Left ventricle myocardium superior (tissue), 1 donor: Measurements from ENCODE around the gene MCF2L2. TPM values are rescaled to one million over a fixed set of nuclear protein-coding genes. Genes with fewer than 3 reads are reported as not detected.

Experiments used
- ATAC-seq: fragments of 200-7000 bp; cut with Tn5 transposase; one replicate; pipeline ENCODE4 v1.9.1; 2020; ENCODE audit warnings: mild to moderate bottlenecking, moderate library complexity
- DNase-seq: peaks from one replicate; pipeline ENCODE4 v3.0.0-alpha.2; 2020
- intact Hi-C: fragments of 100-400 bp; cut with micrococcal nuclease; formaldehyde crosslinking; loops from one replicate; pipeline ENCODE4 v1.11.0; 2022
- total RNA-seq: library from RNA; stranded (reverse); fragmentation: NEBNext Ultra II Directional; extraction: Animal tissue kit (Norgen Biotek cat#: 25700); gene quantifications from one replicate; pipeline ENCODE4 v1.2.1, GENCODE V29; 2021
- donor health status: DM: no; HTN: yes; CAD: no; lungs with severe emphysema.

MCF2L2 gene
- total RNA-seq, 1 donor from 2014 or later = 0.25 TPM

GRCh38 chr3:183411216-183411922 lies 17.1 kb downstream of the MCF2L2 start:
- DNase-seq = no peak
- ATAC-seq = peak; percentile 90
- intact Hi-C loops = no loop called here

- DNase-seq = no peak
- ATAC-seq = peak; percentile 35
- intact Hi-C loops = no loop called here
Measured at GRCh38 chr3:183410759-183411158, 17.7 kb downstream of the MCF2L2 start.

GRCh38 chr3:183410280-183410679 lies 18.1 kb downstream of the MCF2L2 start:
- intact Hi-C loops = no loop called here
- ATAC-seq (no peak), DNase-seq (no peak)

- intact Hi-C loops = no loop called here
- ATAC-seq = no peak
- DNase-seq = no peak
Measured at GRCh38 chr3:183409219-183409618, 19.2 kb downstream of the MCF2L2 start.

GRCh38 chr3:183401678-183402077 lies 26.7 kb downstream of the MCF2L2 start:
- ATAC-seq (no peak), DNase-seq (no peak)
- intact Hi-C loops = no loop called here

GRCh38 chr3:183400352-183400751 lies 28.1 kb downstream of the MCF2L2 start:
- ATAC-seq (no peak), DNase-seq (no peak)
- intact Hi-C loops = no loop called here

- ATAC-seq = no peak
- intact Hi-C loops = no loop called here
- DNase-seq = no peak
Measured at GRCh38 chr3:183396662-183397391, 31.6 kb downstream of the MCF2L2 start.

- DNase-seq (no peak), ATAC-seq (no peak)
- intact Hi-C loops = no loop called here
Measured at GRCh38 chr3:183394150-183394549, 34.3 kb downstream of the MCF2L2 start.

GRCh38 chr3:183393625-183394024 lies 34.8 kb downstream of the MCF2L2 start:
- ATAC-seq = peak; percentile 28
- DNase-seq = no peak
- intact Hi-C loops = no loop called here

GRCh38 chr3:183392186-183393034 lies 36.0 kb downstream of the MCF2L2 start:
- DNase-seq = no peak
- no peak for ATAC-seq
- intact Hi-C loops = no loop called here

- DNase-seq (no peak), ATAC-seq (no peak)
- intact Hi-C loops = no loop called here
Measured at GRCh38 chr3:183391460-183391859, 37.0 kb downstream of the MCF2L2 start.

- intact Hi-C loops = no loop called here
- no peak for DNase-seq
Measured at GRCh38 chr3:183390844-183391243, 37.6 kb downstream of the MCF2L2 start.

GRCh38 chr3:183388213-183388895 lies 40.1 kb downstream of the MCF2L2 start:
- intact Hi-C loops = no loop called here
- no peak for DNase-seq
- no peak for ATAC-seq

More at GRCh38 chr3:183390844-183391243, 37.6 kb downstream of the MCF2L2 start:
- ATAC-seq = no peak

GRCh38 chr3:183387797-183388196 lies 40.6 kb downstream of the MCF2L2 start:
- ATAC-seq (no peak), DNase-seq (no peak)
- intact Hi-C loops = no loop called here

GRCh38 chr3:183386651-183387050 lies 41.8 kb downstream of the MCF2L2 start:
- ATAC-seq (no peak), DNase-seq (no peak)
- intact Hi-C loops = loop anchor here (1.0 kb wide), 1 partner anchor 264 kb away; no protein-coding TSS in a partner anchor

- DNase-seq (no peak), ATAC-seq (peak; percentile 86)
- intact Hi-C loops = loop anchor here (1.0 kb wide), 1 partner anchor 264 kb away; no protein-coding TSS in a partner anchor
Measured at GRCh38 chr3:183385698-183386613, 42.5 kb downstream of the MCF2L2 start.

GRCh38 chr3:183381673-183382072 lies 46.7 kb downstream of the MCF2L2 start:
- DNase-seq (no peak), ATAC-seq (no peak)
- intact Hi-C loops = loop anchor here (2.0 kb wide), 1 partner anchor 197 kb away; no protein-coding TSS in a partner anchor

GRCh38 chr3:183381179-183381578 lies 47.2 kb downstream of the MCF2L2 start:
- intact Hi-C loops = no loop called here
- ATAC-seq = no peak

More at GRCh38 chr3:183381179-183381578, 47.2 kb downstream of the MCF2L2 start:
- no peak for DNase-seq
